ENCODE results near the gene ESD.

DNA sequence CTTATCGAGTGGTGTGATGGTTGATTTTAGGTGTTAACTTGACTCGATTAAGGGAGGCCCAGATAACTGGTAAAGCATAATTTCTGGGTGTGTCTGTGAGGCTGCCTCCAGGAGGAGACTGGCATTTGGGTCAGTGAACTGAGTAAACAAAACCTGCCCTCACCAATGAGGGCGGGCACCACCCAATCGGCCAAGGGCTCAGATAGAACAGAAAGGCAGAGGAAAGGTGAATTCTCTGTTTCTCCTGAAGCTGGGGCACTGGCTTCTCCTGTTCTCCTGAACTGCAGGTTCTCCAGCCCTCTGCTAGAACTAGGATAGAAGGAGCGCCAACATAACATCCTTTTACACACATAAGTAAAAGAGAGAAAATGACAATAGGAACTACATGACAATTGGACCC, 35.1 kb downstream of the ESD start:
- TF ChIP-seq, protein P1, sequence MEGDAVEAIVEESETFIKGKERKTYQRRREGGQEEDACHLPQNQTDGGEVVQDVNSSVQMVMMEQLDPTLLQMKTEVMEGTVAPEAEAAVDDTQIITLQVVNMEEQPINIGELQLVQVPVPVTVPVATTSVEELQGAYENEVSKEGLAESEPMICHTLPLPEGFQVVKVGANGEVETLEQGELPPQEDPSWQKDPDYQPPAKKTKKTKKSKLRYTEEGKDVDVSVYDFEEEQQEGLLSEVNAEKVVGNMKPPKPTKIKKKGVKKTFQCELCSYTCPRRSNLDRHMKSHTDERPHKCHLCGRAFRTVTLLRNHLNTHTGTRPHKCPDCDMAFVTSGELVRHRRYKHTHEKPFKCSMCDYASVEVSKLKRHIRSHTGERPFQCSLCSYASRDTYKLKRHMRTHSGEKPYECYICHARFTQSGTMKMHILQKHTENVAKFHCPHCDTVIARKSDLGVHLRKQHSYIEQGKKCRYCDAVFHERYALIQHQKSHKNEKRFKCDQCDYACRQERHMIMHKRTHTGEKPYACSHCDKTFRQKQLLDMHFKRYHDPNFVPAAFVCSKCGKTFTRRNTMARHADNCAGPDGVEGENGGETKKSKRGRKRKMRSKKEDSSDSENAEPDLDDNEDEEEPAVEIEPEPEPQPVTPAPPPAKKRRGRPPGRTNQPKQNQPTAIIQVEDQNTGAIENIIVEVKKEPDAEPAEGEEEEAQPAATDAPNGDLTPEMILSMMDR (IDR thresholded peaks at IDR 0.05) = no peak
- TF ChIP-seq POLR2AphosphoS5 (IDR thresholded peaks at IDR 0.05; ENCODE audit: low read depth, low read length) = no peak
- no peak for TF ChIP-seq TCF7L2 (IDR thresholded peaks at IDR 0.05; ENCODE audit: low read depth, low read length)
